GM18873 (cell line): ENCODE data around the gene PLPP3.

Source experiments
- ATAC-seq: cut with Tn5 transposase; IDR thresholded peaks from one replicate; pipeline ENCODE4 v1.9.1; 2021; ENCODE audit warnings: mild to moderate bottlenecking, moderate library complexity, moderate number of reproducible peaks; ENCODE audit not compliant: unreplicated experiment, low FRiP score

Gene PLPP3

GRCh38 chr1:56550859-56551188 lies 28.5 kb downstream of the PLPP3 start:
- ATAC-seq: no peak

DNA sequence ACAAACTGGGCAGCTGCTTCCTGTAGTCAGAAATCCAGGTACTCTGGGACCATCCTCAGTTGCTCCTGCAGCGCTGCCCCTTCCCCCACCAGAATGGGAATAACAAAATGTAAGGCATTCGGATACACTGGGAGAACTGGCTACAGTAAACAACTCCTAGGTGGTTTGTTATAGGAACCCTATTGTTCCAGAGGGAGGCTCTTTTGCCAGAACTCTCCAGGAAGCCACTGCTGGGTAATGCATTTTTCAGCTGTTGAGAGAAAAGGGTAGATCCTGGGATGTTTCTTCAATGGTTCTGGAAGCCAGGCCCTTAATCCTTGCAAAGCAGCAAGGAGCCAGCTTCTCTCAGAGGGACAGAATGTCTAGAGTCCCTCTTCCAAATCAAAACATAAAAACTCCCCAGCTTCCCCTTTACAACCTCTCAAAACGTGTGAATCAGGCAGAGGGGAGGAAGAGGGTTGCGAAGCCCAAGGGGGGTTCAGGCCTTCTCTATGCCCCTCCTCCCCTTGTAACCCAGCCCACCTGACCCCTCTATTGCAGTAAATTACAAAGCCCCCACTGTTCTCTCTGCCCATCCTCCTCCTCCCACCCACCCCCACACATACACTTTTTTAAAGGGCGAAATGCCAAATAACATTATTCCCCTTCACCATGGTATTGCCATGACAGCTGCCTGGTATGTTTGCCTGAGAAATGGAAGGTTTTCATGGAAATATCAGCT lies 29.1 kb downstream of the PLPP3 start:
- ATAC-seq: no peak

- no peak for ATAC-seq
Observed at GRCh38 chr1:56548571-56548970, 30.8 kb downstream of the PLPP3 start.

GRCh38 chr1:56547977-56548376 lies 31.4 kb downstream of the PLPP3 start:
- no peak for ATAC-seq

DNA sequence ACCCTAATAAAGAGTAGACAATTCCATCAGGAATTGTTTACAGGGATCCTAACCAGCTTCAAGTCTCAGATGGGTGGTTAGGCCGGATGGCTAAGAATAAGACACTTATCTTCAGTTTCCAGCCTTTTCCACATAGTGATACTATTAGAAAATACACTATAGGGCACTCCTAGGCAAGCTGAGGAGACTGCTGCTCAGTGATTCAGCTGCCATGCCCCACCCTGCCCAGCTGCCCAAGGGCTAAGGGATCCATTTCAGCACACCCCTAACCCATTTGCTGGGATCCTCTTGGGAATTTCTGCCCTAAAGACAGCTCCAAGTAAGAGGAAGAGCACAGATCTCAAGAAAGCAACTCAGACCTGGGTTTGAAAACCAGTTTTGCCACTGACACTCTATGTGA lies 31.9 kb downstream of the PLPP3 start:
- ATAC-seq: no peak

- no peak for ATAC-seq
Observed at GRCh38 chr1:56545711-56546110, 33.7 kb downstream of the PLPP3 start.

DNA sequence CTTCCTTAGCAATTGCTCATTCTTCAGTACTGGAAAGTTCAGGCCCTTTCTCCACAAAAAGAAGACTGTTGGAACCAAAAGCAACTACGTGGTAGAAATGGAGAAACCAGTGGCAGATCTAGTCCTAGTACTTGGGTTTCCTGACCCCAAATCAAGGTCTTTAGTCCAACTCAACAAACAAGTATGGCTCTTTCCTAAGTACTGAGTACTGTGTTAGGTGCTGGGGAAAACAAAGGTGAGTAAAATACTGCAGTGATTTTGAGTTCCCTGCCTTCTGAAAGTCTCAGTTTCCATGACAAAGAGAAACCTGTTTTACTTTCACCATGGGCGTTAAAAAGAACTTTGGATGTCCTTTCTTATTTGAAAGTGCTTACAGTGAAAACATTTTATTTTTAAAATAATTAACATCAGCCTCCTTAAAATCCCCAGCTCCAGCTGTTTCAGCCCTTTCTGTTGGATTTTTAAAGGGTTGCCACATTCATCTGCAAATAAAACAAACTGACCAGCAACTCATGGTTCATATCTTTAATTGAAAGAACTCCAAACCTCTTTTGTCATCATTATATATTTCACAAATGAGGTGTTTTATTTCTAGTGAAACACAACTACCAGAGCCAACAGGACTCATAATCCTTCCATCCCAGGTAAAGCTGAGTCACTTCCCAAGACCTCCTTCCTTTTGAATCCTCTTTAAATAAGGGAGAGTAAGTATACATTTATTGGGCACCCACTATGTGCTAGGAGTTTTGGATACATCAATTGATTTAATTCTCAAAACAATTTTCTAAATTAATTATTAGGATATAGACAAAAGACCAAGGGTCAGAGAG lies 35.4 kb downstream of the PLPP3 start:
- no peak for ATAC-seq

DNA sequence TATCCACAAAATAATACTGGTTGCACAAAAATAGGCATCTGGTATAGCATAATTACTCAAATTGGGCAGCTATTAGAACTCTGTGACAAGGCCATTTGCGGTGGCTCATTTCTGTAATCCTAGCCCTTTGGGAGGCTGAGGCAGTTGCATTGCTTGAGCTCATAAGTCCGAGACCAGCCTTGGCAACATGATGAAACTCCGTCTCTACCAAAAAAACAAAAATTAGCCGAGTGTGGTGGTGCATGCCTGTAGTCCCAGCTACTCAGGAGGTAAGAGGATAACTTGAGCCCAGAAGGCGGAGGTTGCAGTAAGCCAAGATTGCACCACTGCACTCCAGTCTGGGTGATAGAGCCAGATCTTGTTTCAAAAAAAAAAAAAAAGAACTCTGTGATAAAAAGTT lies 36.7 kb downstream of the PLPP3 start:
- no peak for ATAC-seq

DNA sequence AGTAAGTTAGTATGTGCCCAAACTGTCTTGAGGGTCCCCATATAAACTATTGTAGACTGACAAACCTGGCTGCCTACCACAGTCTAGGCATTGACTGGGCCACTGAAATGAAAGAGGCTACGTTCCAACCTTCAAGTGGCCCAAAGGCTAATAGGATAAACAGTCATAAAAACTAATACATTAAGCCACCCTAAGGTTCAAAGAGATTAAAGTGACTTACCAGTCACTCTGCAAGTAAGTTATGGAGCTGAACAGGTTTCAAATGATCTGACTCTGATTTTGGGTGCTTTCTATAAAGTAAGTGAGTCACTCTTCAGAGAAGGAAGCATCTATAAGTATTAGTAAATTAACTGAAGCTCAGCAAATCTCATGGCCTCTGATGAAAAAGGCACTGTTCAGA lies 38.0 kb downstream of the PLPP3 start:
- ATAC-seq: no peak

- no peak for ATAC-seq
Observed at GRCh38 chr1:56540467-56540866, 38.9 kb downstream of the PLPP3 start.

DNA sequence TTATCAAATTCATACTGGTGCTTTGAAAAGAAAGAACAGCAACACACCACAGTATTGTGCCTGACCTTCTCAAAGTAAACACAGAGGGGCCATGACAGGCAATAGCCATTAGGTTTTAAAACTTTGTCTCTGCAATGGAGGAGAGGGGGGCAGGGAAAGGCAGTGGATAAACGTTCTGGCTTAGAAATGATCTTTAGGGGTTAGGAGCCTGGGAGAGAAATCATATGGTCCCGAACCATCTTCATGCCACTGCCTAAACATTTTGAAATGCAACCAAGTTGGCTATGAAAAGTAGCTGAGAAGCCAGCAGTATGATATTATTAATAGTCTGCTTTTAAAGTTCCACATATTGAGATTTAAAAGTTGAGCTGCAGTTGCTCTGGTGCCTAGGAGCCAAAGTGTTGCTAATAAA lies 39.8 kb downstream of the PLPP3 start:
- ATAC-seq: no peak

DNA sequence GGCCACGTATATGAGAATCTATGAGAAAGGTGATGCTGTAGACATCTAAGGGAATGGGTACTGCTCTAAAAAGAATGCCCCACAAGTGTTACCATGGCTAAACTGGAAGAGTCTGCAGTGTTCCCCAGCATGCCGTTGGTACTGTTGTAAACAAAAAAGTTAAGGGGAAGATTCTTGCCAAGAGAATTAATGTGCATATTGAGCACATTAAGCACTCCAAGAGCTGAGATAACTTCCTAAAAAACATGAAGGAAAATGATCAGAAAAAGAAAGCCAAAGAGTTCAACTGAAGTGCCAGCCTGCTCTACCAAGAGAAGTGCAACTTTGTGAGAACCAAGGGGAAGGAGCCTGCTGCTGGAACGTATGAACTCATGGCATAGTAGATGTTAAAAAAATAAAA lies 40.8 kb downstream of the PLPP3 start:
- ATAC-seq: no peak

- ATAC-seq: no peak
Observed at GRCh38 chr1:56537660-56538059, 41.7 kb downstream of the PLPP3 start.

GRCh38 chr1:56535939-56536338 lies 43.4 kb downstream of the PLPP3 start:
- ATAC-seq: no peak

GRCh38 chr1:56535362-56535761 lies 44.0 kb downstream of the PLPP3 start:
- no peak for ATAC-seq

- ATAC-seq: no peak
Observed at GRCh38 chr1:56534130-56534651, 45.2 kb downstream of the PLPP3 start.

DNA sequence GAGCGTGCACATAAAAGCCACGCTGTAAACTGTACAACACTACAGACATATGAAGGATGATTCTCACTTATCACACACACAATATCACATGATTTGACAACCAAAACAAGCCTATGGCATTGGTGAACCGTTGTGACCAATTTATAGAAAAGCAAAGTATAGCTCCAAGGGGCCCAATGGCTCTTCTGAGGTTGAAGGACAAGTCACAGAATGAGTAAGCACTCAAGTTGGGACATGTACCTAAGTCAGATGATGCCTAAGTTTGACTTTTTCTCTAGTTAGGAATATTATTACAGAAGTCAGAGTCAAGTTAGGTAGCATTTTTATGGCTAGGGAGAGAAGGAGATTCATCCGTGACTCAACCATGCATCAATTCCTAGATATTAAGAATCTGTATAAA lies 45.7 kb downstream of the PLPP3 start:
- no peak for ATAC-seq

GRCh38 chr1:56533197-56533596 lies 46.2 kb downstream of the PLPP3 start:
- ATAC-seq: no peak

DNA sequence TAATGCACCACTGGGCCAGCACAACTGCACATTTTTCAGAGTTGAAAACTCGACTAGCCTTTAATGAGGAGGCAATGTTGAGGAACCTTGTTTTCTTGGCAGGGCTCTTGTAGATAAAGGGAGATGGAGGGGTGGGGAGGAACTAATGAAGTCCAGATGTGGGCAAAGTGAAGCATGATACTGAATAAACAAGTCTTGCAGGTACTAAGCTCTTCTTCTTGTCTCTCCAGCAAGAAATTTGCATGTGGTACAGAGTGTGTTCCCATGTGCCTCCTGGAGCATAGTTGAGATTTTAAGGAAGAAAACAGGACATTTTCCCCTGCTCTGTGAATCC lies 47.0 kb downstream of the PLPP3 start:
- ATAC-seq: no peak

- ATAC-seq: no peak
Observed at GRCh38 chr1:56531624-56532349, 47.6 kb downstream of the PLPP3 start.

- no peak for ATAC-seq
Observed at GRCh38 chr1:56529801-56530200, 49.6 kb downstream of the PLPP3 start.
